NCI-H2227 treated with DMSO at 0.1 percent for 48 hours (cell line): Measurements from ENCODE around the gene SASH3.

Source experiments
- DNase-seq: peaks from one replicate; lab custom pipeline; 2025; lab: John Stamatoyannopoulos, UW

SASH3 gene

GRCh38 chrX:129808829-129809796, 29.4 kb downstream of the SASH3 start:
- no peak for DNase-seq

GRCh38 chrX:129813662-129814368, 34.1 kb downstream of the SASH3 start:
- no peak for DNase-seq

GRCh38 chrX:129818123-129818522, 38.4 kb downstream of the SASH3 start:
- no peak for DNase-seq

- DNase-seq = peak; percentile 50
Measured at GRCh38 chrX:129823115-129823514, 43.4 kb downstream of the SASH3 start.

- DNase-seq = no peak
Measured at GRCh38 chrX:129823522-129823921, 43.8 kb downstream of the SASH3 start.

GRCh38 chrX:129824620-129825019, 44.9 kb downstream of the SASH3 start:
- no peak for DNase-seq

- DNase-seq = no peak
Measured at GRCh38 chrX:129825746-129826505, 46.2 kb downstream of the SASH3 start.

GRCh38 chrX:129830494-129830893, 50.7 kb downstream of the SASH3 start:
- DNase-seq = no peak

- DNase-seq = no peak
Measured at GRCh38 chrX:129831091-129831885, 51.5 kb downstream of the SASH3 start.

- peak; percentile 31 for DNase-seq
Measured at GRCh38 chrX:129833153-129833990, 53.6 kb downstream of the SASH3 start.

GRCh38 chrX:129836827-129837226, 57.1 kb downstream of the SASH3 start:
- DNase-seq = no peak

GRCh38 chrX:129840344-129840743, 60.6 kb downstream of the SASH3 start:
- DNase-seq = no peak

- DNase-seq = no peak
Measured at GRCh38 chrX:129842510-129843208, 62.9 kb downstream of the SASH3 start.

- no peak for DNase-seq
Measured at GRCh38 chrX:129843209-129843458, 63.4 kb downstream of the SASH3 start.

- DNase-seq = peak; percentile 93
Measured at GRCh38 chrX:129843459-129844306, 63.9 kb downstream of the SASH3 start, which contains the start of gene ZDHHC9. Gene ZDHHC9, minus strand, starts transcription at chrX:129843886. Its CDS starts 1,941 bp downstream, at chrX:129841945.
